ENCODE measurements around the gene RAD51B. TPM values are rescaled to one million over a fixed set of nuclear protein-coding genes. Genes with fewer than 3 reads are reported as not detected.

RAD51B gene
- polyA plus RNA-seq, 1 experiment, result 6.6 TPM

GRCh38 chr14:68583548-68584280 is 764.1 kb downstream of the RAD51B start:
- ChIA-PET POLR2A (no interaction called here), CTCF (interaction anchor here (0.9 kb wide), 1 partner anchor 242 kb away, joined by 3 read pairs; no protein-coding TSS in a partner anchor)
- Histone ChIP-seq H3K4me3 (ENCODE audit: low read depth, low read length) (no peak overlapping the region), H3K27ac (ENCODE audit: low read depth, low read length) (no peak overlapping the region), H3K27me3 (ENCODE audit: control insufficient read depth, insufficient read depth, low read length) (no peaks in the 10 kb centered on the region), H3K9me3 (ENCODE audit: control insufficient read depth, insufficient read depth, low read length) (peaks cover 2% of the 10 kb centered on the region; the same call in 1 of the 2 replicates)
- DNase-seq (ENCODE audit: low read depth, low spot score), result no peak
- no peak for TF ChIP-seq CTCF (IDR thresholded peaks at IDR 0.05; ENCODE audit: low read depth, low read length)

- H3K9me3 ChIP-seq (ENCODE audit: control insufficient read depth, insufficient read depth, low read length), result peaks cover 2% of the 10 kb centered on the region; the same call in 1 of the 2 replicates
- H3K27me3 ChIP-seq (ENCODE audit: control insufficient read depth, insufficient read depth, low read length), result no peaks in the 10 kb centered on the region
- DNase-seq (ENCODE audit: low read depth, low spot score), result no peak
- no peak for TF ChIP-seq CTCF (IDR thresholded peaks at IDR 0.05; ENCODE audit: low read depth, low read length)
- H3K27ac ChIP-seq (ENCODE audit: low read depth, low read length), result no peak overlapping the region
- ChIA-PET CTCF (interaction anchor here (0.9 kb wide), 1 partner anchor 241 kb away, joined by 3 read pairs; no protein-coding TSS in a partner anchor), POLR2A (no interaction called here)
- H3K4me3 ChIP-seq (ENCODE audit: low read depth, low read length), result no peak overlapping the region
Observed at GRCh38 chr14:68584786-68585185, 765.2 kb downstream of the RAD51B start.

GRCh38 chr14:68585690-68586089 is 766.1 kb downstream of the RAD51B start:
- no peak for TF ChIP-seq CTCF (IDR thresholded peaks at IDR 0.05; ENCODE audit: low read depth, low read length)
- Histone ChIP-seq H3K27ac (ENCODE audit: low read depth, low read length) (peak overlapping the region; percentile 21), H3K4me3 (ENCODE audit: low read depth, low read length) (no peak overlapping the region), H3K9me3 (ENCODE audit: control insufficient read depth, insufficient read depth, low read length) (peaks cover 2% of the 10 kb centered on the region; the same call in 1 of the 2 replicates), H3K27me3 (ENCODE audit: control insufficient read depth, insufficient read depth, low read length) (no peaks in the 10 kb centered on the region)
- CTCF ChIA-PET, result interaction anchor here (0.6 kb wide), 1 partner anchor 641 kb away, joined by 3 read pairs; no protein-coding TSS in a partner anchor
- no peak for DNase-seq (ENCODE audit: low read depth, low spot score)
- POLR2A ChIA-PET, result interaction anchor here (0.7 kb wide), 1 partner anchor 331 kb away, joined by 6 read pairs; no protein-coding TSS in a partner anchor

- no peaks in the 10 kb centered on the region for H3K27me3 ChIP-seq (ENCODE audit: control insufficient read depth, insufficient read depth, low read length)
Observed at GRCh38 chr14:68586896-68587751, 767.5 kb downstream of the RAD51B start.

More at GRCh38 chr14:68586896-68587751, 767.5 kb downstream of the RAD51B start:
- CTCF ChIA-PET, result interaction anchor here (0.5 kb wide), 1 partner anchor 257 kb away, joined by 5 read pairs; no protein-coding TSS in a partner anchor
- Histone ChIP-seq H3K9me3 (ENCODE audit: control insufficient read depth, insufficient read depth, low read length) (peaks cover 2% of the 10 kb centered on the region; the same call in 1 of the 2 replicates), H3K4me3 (ENCODE audit: low read depth, low read length) (no peak overlapping the region), H3K27ac (ENCODE audit: low read depth, low read length) (no peak overlapping the region)
- no peak for TF ChIP-seq CTCF (IDR thresholded peaks at IDR 0.05; ENCODE audit: low read depth, low read length)
- POLR2A ChIA-PET, result interaction anchor here (0.6 to 1.9 kb wide), 4 partner anchors 9 to 206 kb away, joined by 3 to 9 read pairs (median 4); partner anchors contain the start of gene ZFP36L1
- DNase-seq (ENCODE audit: low read depth, low spot score), result no peak

Data from AG04450 (cell line).